Measurements from ENCODE around the gene ERN1.

GRCh38 chr17:64163468-64163867, 33.5 kb upstream of the ERN1 start:
- no peak for TF ChIP-seq CTCF (IDR thresholded peaks at IDR 0.05)
- no peak for TF ChIP-seq POLR2A (IDR thresholded peaks at IDR 0.05)
- no peak for TF ChIP-seq EP300 (IDR thresholded peaks at IDR 0.05)
- TF ChIP-seq POLR2AphosphoS5 (IDR thresholded peaks at IDR 0.05) = no peak
